GM21360 (cell line): ENCODE measurements around the gene SLC35F3.

Source experiments
- ATAC-seq: cut with Tn5 transposase; IDR thresholded peaks from one replicate; pipeline ENCODE4 v1.9.1; 2021; ENCODE audit warnings: mild to moderate bottlenecking, moderate library complexity; ENCODE audit not compliant: unreplicated experiment

SLC35F3 gene

GRCh38 chr1:233909195-233909594 is 4.7 kb downstream of the SLC35F3 start:
- ATAC-seq: no peak

- no peak for ATAC-seq
Observed at GRCh38 chr1:233912447-233912846, 8.0 kb downstream of the SLC35F3 start.

- ATAC-seq: no peak
Observed at GRCh38 chr1:233912909-233913308, 8.4 kb downstream of the SLC35F3 start.

- no peak for ATAC-seq
Observed at GRCh38 chr1:233916706-233917105, 12.2 kb downstream of the SLC35F3 start.

- ATAC-seq: no peak
Observed at GRCh38 chr1:233919786-233920185, 15.3 kb downstream of the SLC35F3 start.

GRCh38 chr1:233928123-233928522 is 23.6 kb downstream of the SLC35F3 start:
- no peak for ATAC-seq

- ATAC-seq: no peak
Observed at GRCh38 chr1:233933339-233933738, 28.9 kb downstream of the SLC35F3 start.

- ATAC-seq: no peak
Observed at GRCh38 chr1:233935297-233935868, 30.9 kb downstream of the SLC35F3 start.

GRCh38 chr1:233936422-233936821 is 31.9 kb downstream of the SLC35F3 start:
- no peak for ATAC-seq

- ATAC-seq: no peak
Observed at GRCh38 chr1:233936842-233937241, 32.4 kb downstream of the SLC35F3 start.

GRCh38 chr1:233938476-233938875 is 34.0 kb downstream of the SLC35F3 start:
- ATAC-seq: no peak

- ATAC-seq: no peak
Observed at GRCh38 chr1:233939451-233939850, 35.0 kb downstream of the SLC35F3 start.

- ATAC-seq: no peak
Observed at GRCh38 chr1:233940908-233941307, 36.4 kb downstream of the SLC35F3 start.

- ATAC-seq: no peak
Observed at GRCh38 chr1:233944601-233945000, 40.1 kb downstream of the SLC35F3 start.

- no peak for ATAC-seq
Observed at GRCh38 chr1:233945573-233945972, 41.1 kb downstream of the SLC35F3 start.

GRCh38 chr1:233945979-233946378 is 41.5 kb downstream of the SLC35F3 start:
- no peak for ATAC-seq

GRCh38 chr1:233946724-233947123 is 42.2 kb downstream of the SLC35F3 start:
- no peak for ATAC-seq

GRCh38 chr1:233951804-233952203 is 47.3 kb downstream of the SLC35F3 start:
- ATAC-seq: no peak

- no peak for ATAC-seq
Observed at GRCh38 chr1:233957691-233958090, 53.2 kb downstream of the SLC35F3 start.

GRCh38 chr1:233959102-233959501 is 54.6 kb downstream of the SLC35F3 start:
- no peak for ATAC-seq

- no peak for ATAC-seq
Observed at GRCh38 chr1:233959971-233960370, 55.5 kb downstream of the SLC35F3 start.

- ATAC-seq: no peak
Observed at GRCh38 chr1:233960386-233960785, 55.9 kb downstream of the SLC35F3 start.

GRCh38 chr1:233962878-233963277 is 58.4 kb downstream of the SLC35F3 start:
- ATAC-seq: no peak
